GM18505 (cell line): Measurements from ENCODE around the gene HNRNPH3.

Experiments
- ATAC-seq: cut with Tn5 transposase; IDR thresholded peaks from one replicate; pipeline ENCODE4 v1.9.1; 2021; ENCODE audit not compliant: unreplicated experiment
- POLR2A ChIP-seq: IDR thresholded peaks from 4 replicates; pipeline ENCODE4 v1.6.1; 2011; ENCODE audit warnings: borderline replicate concordance; ENCODE audit not compliant: insufficient read depth, insufficient read length; ENCODE audit errors: extremely low read depth

Gene HNRNPH3

GRCh38 chr10:68334672-68335467 is 3.0 kb downstream of the HNRNPH3 start:
- TF ChIP-seq POLR2A: no peak
- no peak for ATAC-seq

GRCh38 chr10:68336754-68337351 is 5.0 kb downstream of the HNRNPH3 start:
- no peak for TF ChIP-seq POLR2A
- ATAC-seq: no peak

- no peak for TF ChIP-seq POLR2A
- no peak for ATAC-seq
Measured at GRCh38 chr10:68340358-68341080, 8.7 kb downstream of the HNRNPH3 start.

- TF ChIP-seq POLR2A: no peak
- ATAC-seq: no peak
Measured at GRCh38 chr10:68342909-68343516, 11.1 kb downstream of the HNRNPH3 start.

GRCh38 chr10:68345621-68346020 is 13.8 kb downstream of the HNRNPH3 start:
- no peak for ATAC-seq
- TF ChIP-seq POLR2A: peak; percentile 33

- TF ChIP-seq POLR2A: no peak
- ATAC-seq: no peak
Measured at GRCh38 chr10:68346774-68347173, 14.9 kb downstream of the HNRNPH3 start.

- no peak for TF ChIP-seq POLR2A
- ATAC-seq: no peak
Measured at GRCh38 chr10:68348265-68348741, 16.4 kb downstream of the HNRNPH3 start.

- ATAC-seq: no peak
- TF ChIP-seq POLR2A: no peak
Measured at GRCh38 chr10:68353537-68353936, 21.7 kb downstream of the HNRNPH3 start.

GRCh38 chr10:68359189-68359588 is 27.3 kb downstream of the HNRNPH3 start:
- no peak for ATAC-seq
- TF ChIP-seq POLR2A: no peak

- no peak for ATAC-seq
- no peak for TF ChIP-seq POLR2A
Measured at GRCh38 chr10:68362590-68362989, 30.7 kb downstream of the HNRNPH3 start.

- TF ChIP-seq POLR2A: no peak
- ATAC-seq: no peak
Measured at GRCh38 chr10:68364101-68364886, 32.4 kb downstream of the HNRNPH3 start.

GRCh38 chr10:68365611-68366010 is 33.7 kb downstream of the HNRNPH3 start:
- no peak for ATAC-seq
- TF ChIP-seq POLR2A: no peak
